Activated naive CD4-positive, alpha-beta T cell treated with anti-CD3 and anti-CD28 coated beads for 36 hours (primary cell): ENCODE measurements around the gene ROBO3. TPM values are rescaled to one million over a fixed set of nuclear protein-coding genes. Genes with fewer than 3 reads are reported as not detected.

Source experiments
- CTCF ChIA-PET: fragments of 350-600 bp; sonication (Branson Sonifier 250); formaldehyde crosslinking; loops from one replicate; lab custom pipeline; 2021; ENCODE audit warnings: antibody characterized with exemption; lab: Charles Lee
- DNase-seq: peaks from one replicate; pipeline ENCODE4 v3.0.0-alpha.2; 2020
- H3K27ac Mint-ChIP-seq: one replicate; pipeline ENCODE4 v1.8.0; 2021; ENCODE audit warnings: mild to moderate bottlenecking, mixed read lengths
- H3K27me3 Mint-ChIP-seq: one replicate; pipeline ENCODE4 v1.8.0; 2021; ENCODE audit warnings: low read depth, mixed read lengths
- H3K36me3 Mint-ChIP-seq: one replicate; pipeline ENCODE4 v1.8.0; 2021; ENCODE audit warnings: low read depth, mixed read lengths
- H3K4me1 Mint-ChIP-seq: one replicate; pipeline ENCODE4 v1.8.0; 2021; ENCODE audit warnings: low read depth, mixed read lengths
- H3K4me3 Mint-ChIP-seq: one replicate; pipeline ENCODE4 v1.8.0; 2021; ENCODE audit warnings: mild to moderate bottlenecking, moderate library complexity, mixed read lengths
- H3K9me3 Mint-ChIP-seq: one replicate; pipeline ENCODE4 v1.8.0; 2021; ENCODE audit warnings: mixed read lengths
- intact Hi-C: fragments of 100-400 bp; cut with micrococcal nuclease; formaldehyde crosslinking; loops from one replicate; pipeline ENCODE4 v1.15.1; 2023
- total RNA-seq, 2 experiments: library from RNA; stranded (reverse); gene quantifications; one replicate each; pipeline ENCODE4 v1.2.3, GENCODE V29; 2021

Gene ROBO3
- total RNA-seq, 2 experiments from 2014 or later = 24.2 to 24.5 TPM

DNA sequence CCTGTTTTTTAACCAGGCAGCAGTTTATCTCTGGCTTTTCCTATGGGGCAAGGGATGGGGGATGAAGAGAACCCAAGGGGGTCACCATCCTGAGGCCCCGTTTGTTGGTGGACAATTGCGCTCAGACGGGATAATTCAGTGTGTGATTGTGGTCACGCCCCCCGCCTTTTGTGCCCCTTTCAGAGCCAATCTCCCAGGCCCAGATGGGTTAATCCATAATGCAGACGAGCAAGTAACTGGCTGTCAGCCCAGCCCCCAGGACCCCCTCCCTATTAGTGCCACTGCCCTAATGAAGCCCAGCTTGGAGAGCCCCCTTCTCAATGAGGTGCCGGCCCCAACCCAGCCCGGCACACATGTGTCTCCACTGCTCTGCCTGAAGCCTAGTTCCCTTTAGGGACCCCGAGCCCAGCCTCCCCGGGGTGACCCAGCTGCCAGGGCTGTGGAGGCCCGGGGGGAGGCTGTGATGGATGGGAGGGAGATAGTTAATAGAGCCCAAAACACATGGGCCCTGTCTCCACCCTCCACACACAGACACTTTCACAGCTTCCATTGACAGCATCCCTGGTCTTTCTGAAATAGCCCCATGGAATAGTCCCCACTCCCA lies 19.1 kb upstream of the ROBO3 start:
- no peaks in the 10 kb centered on the region for H3K9me3 Mint-ChIP-seq
- CTCF ChIA-PET = interaction anchor here (2.3 kb wide), 1 partner anchor 20 kb away, joined by 6 read pairs; no protein-coding TSS in a partner anchor
- no peak for DNase-seq
- intact Hi-C loops = no loop called here
- no peaks in the 10 kb centered on the region for H3K36me3 Mint-ChIP-seq
- peaks cover 82% of the 10 kb centered on the region for H3K27me3 Mint-ChIP-seq
- H3K4me3 Mint-ChIP-seq = no peak overlapping the region
- peaks cover 10% of the 10 kb centered on the region for H3K4me1 Mint-ChIP-seq
- H3K27ac Mint-ChIP-seq = no peak overlapping the region

DNA sequence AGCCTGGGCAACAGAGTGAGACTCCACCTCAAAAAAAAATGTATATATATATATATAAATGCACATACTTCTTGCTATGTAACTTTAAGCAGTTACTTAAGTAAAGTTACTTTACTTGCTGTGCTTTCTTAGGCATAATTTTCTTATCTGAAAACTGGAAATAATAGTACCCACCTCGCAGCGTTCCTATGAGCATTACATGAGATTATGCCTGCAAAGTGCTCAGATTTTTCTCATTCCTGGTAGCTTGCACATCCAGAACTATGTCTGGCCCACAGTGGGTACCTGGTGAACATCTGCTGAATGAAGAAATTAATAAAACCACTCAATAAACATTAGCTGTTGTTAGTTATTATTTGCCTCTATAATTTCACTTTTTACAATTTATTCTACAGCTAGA lies 6.1 kb upstream of the ROBO3 start:
- CTCF ChIA-PET = no interaction called here
- Mint-ChIP-seq H3K4me3 (no peak overlapping the region), H3K9me3 (no peaks in the 10 kb centered on the region), H3K4me1 (peaks cover 6% of the 10 kb centered on the region), H3K27ac (no peak overlapping the region), H3K27me3 (peaks cover 37% of the 10 kb centered on the region), H3K36me3 (no peaks in the 10 kb centered on the region)
- intact Hi-C loops = no loop called here
- DNase-seq = no peak

DNA sequence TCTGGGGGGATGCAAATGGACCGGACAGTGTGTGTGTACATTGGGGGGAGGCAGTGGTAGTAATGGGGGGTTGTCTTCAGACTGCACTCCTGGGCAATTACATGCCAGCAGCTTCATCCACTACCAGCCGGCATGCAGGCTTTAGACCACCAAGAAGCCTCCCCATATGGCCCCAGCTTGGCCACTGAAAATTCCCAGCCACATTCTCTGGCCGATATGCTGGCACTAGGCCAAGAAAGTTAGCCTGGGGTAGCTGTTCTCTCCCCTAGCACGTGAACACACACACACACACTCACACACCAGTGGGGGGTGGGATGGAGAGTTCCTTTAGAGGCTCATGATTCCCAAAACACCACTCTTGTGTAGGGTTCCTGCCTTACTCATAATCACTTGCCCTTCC lies 3.6 kb upstream of the ROBO3 start:
- peaks cover 12% of the 10 kb centered on the region for H3K4me1 Mint-ChIP-seq
- no peaks in the 10 kb centered on the region for H3K9me3 Mint-ChIP-seq
- DNase-seq = no peak
- peaks cover 60% of the 10 kb centered on the region for H3K27me3 Mint-ChIP-seq
- intact Hi-C loops = loop anchor here (10.0 kb wide), 1 partner anchor 447 kb away; no protein-coding TSS in a partner anchor
- H3K4me3 Mint-ChIP-seq = no peak overlapping the region
- no peak overlapping the region for H3K27ac Mint-ChIP-seq
- CTCF ChIA-PET = interaction anchor here (1.5 kb wide), 1 partner anchor 24 kb away, joined by 5 read pairs; no protein-coding TSS in a partner anchor
- H3K36me3 Mint-ChIP-seq = no peaks in the 10 kb centered on the region

DNA sequence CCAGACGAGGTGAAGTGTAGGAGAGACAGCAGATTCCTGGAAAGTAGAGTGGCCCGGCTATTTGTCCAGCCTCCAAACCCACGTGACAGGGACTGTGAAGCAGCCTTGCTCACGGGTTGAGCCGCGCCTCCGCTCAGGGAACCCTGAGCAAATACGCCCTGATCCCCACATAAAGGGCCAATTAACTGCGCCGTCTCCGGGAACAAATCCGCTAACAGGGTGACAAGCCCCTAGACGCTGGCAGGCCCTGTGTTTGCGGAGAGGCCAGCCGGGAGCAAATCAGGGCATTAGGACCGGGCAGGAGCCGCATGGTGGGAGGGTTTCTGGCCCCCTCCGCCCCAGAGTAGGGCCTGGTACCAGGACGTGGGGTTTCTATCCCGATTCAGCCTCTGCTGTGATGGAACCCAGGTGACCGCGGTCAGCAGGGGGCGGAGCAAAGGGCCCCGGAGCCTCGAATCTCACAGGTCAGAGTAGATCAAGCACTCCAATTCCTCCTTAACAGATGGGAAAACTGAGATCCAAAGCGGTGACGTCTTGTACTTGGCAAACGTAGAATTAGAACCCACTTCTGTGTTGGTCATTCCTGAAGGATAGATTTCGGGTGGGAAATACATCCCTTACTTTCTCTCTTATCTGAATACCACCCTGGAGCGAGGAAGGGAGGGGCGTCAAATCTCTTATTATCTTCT lies 2.0 kb upstream of the ROBO3 start:
- Mint-ChIP-seq H3K4me1 (peaks cover 25% of the 10 kb centered on the region), H3K27me3 (peaks cover 75% of the 10 kb centered on the region), H3K9me3 (no peaks in the 10 kb centered on the region), H3K27ac (no peak overlapping the region), H3K36me3 (no peaks in the 10 kb centered on the region), H3K4me3 (no peak overlapping the region)
- no peak for DNase-seq
- CTCF ChIA-PET = interaction anchor here (1.5 kb wide), 1 partner anchor 26 kb away, joined by 5 read pairs; no protein-coding TSS in a partner anchor
- intact Hi-C loops = loop anchor here (10.0 kb wide), 1 partner anchor 448 kb away; no protein-coding TSS in a partner anchor

DNA sequence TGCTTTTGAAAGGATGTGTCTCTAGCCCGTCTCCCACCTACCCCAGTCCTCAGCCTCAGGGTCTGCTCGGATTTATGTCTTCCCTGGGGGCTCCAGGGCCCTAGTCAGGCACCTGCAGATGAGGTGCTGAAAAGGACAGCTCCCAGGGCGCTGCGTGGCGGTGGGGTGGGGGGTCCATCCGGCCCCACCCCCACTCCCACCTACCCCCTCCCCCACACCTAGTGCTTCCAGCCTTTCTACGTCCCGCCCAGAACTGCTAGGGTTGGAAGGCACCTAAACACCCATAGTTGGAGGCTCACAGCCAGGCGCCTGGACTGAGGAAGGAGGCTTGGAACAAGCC lies 1.4 kb upstream of the ROBO3 start:
- Mint-ChIP-seq H3K27me3 (peaks cover 80% of the 10 kb centered on the region), H3K36me3 (no peaks in the 10 kb centered on the region), H3K4me3 (no peak overlapping the region), H3K4me1 (peaks cover 30% of the 10 kb centered on the region), H3K9me3 (no peaks in the 10 kb centered on the region), H3K27ac (no peak overlapping the region)
- intact Hi-C loops = loop anchor here (10.0 kb wide), 1 partner anchor 449 kb away; no protein-coding TSS in a partner anchor
- CTCF ChIA-PET = no interaction called here
- no peak for DNase-seq

DNA sequence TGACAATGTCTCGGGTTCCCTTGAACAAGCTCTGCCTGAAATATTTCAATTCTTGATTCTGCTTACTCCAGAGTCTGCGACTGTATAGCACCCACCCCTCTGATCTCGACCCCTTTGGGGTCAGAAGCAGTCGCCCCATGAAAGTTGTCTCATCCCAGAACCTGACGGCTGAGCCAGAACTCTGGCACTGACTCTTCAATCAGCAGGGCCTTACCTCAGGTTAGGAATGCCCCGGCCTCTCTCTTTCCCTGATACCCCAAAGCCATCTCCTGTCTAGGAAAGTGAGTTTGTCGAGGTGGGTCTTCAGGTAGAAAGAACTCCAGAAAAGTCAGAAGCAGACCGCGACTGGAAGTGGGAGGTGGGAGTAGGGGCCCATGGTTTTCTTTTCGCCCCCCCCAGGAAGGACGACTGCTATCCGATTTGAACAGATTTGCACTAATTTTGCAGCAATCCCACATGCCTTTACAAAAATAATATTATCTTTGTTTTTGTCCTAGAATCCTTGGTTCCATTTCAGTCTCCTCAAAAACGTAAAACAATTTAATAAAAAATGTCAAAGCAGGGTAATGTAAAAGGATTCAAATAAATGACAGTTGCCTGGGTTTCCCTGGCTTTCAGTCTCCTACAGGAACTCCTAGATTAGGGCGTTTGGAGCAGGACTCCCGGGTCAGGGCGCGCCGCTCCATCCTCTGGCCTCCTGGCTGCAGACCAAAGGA lies 898 bp upstream of the ROBO3 start:
- Mint-ChIP-seq H3K36me3 (no peaks in the 10 kb centered on the region), H3K9me3 (no peaks in the 10 kb centered on the region), H3K27ac (no peak overlapping the region), H3K4me3 (no peak overlapping the region), H3K4me1 (peaks cover 35% of the 10 kb centered on the region), H3K27me3 (peaks cover 86% of the 10 kb centered on the region)
- DNase-seq = no peak
- CTCF ChIA-PET = interaction anchor here (3.0 kb wide), 1 partner anchor 14 kb away, joined by 11 read pairs; no protein-coding TSS in a partner anchor
- intact Hi-C loops = loop anchor here (10.0 kb wide), 1 partner anchor 450 kb away; no protein-coding TSS in a partner anchor

DNA sequence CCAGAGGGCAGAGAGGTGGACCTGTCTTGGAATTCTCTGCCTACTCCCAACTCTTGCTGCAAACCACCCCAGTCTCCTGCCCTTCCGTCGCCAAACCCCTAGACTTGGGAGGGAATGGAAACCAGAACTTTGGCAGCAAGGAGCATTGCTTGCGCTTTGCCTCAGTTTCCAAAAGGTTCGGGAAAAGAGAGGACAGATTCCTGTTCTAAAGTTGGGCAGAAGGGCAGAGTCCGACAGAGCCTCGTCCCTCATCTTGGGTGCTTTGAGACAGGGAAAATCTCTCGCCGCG lies 396 bp upstream of the ROBO3 start:
- Mint-ChIP-seq H3K27ac (no peak overlapping the region), H3K4me1 (peaks cover 37% of the 10 kb centered on the region), H3K4me3 (no peak overlapping the region), H3K9me3 (no peaks in the 10 kb centered on the region), H3K27me3 (peaks cover 87% of the 10 kb centered on the region), H3K36me3 (no peaks in the 10 kb centered on the region)
- CTCF ChIA-PET = interaction anchor here (2.2 to 3.0 kb wide), 3 partner anchors 13 to 195 kb away, joined by 11 to 47 read pairs (median 22); no protein-coding TSS in a partner anchor
- intact Hi-C loops = loop anchor here (10.0 kb wide), 1 partner anchor 450 kb away; no protein-coding TSS in a partner anchor
- DNase-seq = no peak

DNA sequence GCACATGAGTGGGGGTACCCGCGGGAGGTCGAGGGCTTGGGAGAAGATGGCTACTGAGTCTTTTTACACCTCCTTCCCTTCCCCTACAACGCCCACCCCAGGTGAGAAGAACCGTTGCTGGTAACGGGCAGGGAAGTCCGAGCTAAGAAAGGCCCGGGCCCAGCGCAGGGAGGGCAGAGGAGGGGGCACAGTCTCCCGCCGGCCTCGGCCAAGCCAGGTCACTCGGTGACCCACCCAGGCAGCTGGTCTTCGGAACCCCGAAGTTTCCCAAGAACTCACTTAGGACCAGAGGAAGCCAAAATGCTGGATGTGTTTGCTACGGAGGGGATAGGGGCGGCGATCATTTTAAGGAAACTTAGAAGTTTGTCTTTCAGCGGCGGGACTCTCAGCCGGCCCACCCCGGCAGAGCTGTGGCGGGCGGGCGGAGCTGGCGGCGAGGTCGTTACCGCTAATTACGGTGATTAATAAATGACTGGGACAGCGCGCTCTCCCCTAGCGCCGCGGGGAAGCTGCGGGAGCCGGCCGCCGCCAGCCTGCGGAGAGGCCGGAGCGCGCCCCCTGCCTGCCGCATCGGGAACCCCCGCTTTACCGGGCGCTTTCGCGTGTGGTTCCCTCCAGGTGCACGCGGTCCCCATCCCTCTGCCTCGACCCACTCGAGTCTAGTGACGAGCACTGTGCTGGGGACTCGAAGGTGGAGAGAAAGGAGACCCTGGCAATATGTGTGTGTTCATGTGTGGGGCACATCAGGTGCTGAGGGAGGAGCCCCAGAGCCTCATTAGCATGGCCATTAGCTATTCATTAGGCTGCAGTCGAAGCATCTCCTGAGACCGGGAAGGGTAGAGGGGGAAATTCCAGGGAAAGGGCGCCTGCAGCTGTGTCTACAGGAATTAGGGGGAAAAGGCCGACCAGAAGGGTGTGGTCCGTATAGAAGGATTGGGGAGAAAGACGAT lies 945 bp downstream of the ROBO3 start:
- peak overlapping the region; percentile 42 for H3K4me3 Mint-ChIP-seq
- peaks cover 91% of the 10 kb centered on the region for H3K27me3 Mint-ChIP-seq
- H3K27ac Mint-ChIP-seq = no peak overlapping the region
- H3K4me1 Mint-ChIP-seq = peaks cover 37% of the 10 kb centered on the region
- intact Hi-C loops = loop anchor here (1.0 to 10.0 kb wide), 7 partner anchors 10 to 451 kb away; no protein-coding TSS in a partner anchor
- CTCF ChIA-PET = interaction anchor here (0.8 to 3.0 kb wide), 29 partner anchors 8 to 454 kb away, joined by 3 to 47 read pairs (median 4); no protein-coding TSS in a partner anchor
- DNase-seq = peak; percentile 62
- no peaks in the 10 kb centered on the region for H3K9me3 Mint-ChIP-seq
- H3K36me3 Mint-ChIP-seq = no peaks in the 10 kb centered on the region

DNA sequence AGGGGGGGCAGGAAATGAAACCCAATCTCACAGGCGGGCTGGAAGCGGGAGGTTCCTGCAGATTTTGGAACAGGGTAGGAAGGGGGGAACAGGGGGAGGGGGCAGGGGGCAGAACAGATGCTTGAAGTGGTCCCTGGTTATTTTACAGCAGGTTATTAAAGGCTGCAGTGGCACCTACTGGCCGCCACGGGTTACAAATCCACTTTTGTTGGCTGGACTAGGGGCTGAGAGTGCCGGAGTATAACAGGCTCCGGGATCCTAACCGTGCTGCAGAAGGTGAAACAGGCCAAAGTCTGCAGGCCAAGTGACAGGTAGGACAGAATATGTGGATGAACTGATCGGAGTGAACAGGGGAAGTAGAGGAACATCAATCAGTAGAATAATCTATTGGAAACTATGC lies 2.5 kb downstream of the ROBO3 start:
- Mint-ChIP-seq H3K36me3 (no peaks in the 10 kb centered on the region), H3K27me3 (peaks cover 84% of the 10 kb centered on the region), H3K9me3 (no peaks in the 10 kb centered on the region), H3K4me3 (no peak overlapping the region), H3K27ac (no peak overlapping the region), H3K4me1 (peaks cover 37% of the 10 kb centered on the region)
- CTCF ChIA-PET = interaction anchor here (1.2 to 3.0 kb wide), 8 partner anchors 10 to 121 kb away, joined by 3 to 47 read pairs (median 5); no protein-coding TSS in a partner anchor
- peak; percentile 45 for DNase-seq
- intact Hi-C loops = loop anchor here (1.0 to 10.0 kb wide), 5 partner anchors 25 to 453 kb away; no protein-coding TSS in a partner anchor

DNA sequence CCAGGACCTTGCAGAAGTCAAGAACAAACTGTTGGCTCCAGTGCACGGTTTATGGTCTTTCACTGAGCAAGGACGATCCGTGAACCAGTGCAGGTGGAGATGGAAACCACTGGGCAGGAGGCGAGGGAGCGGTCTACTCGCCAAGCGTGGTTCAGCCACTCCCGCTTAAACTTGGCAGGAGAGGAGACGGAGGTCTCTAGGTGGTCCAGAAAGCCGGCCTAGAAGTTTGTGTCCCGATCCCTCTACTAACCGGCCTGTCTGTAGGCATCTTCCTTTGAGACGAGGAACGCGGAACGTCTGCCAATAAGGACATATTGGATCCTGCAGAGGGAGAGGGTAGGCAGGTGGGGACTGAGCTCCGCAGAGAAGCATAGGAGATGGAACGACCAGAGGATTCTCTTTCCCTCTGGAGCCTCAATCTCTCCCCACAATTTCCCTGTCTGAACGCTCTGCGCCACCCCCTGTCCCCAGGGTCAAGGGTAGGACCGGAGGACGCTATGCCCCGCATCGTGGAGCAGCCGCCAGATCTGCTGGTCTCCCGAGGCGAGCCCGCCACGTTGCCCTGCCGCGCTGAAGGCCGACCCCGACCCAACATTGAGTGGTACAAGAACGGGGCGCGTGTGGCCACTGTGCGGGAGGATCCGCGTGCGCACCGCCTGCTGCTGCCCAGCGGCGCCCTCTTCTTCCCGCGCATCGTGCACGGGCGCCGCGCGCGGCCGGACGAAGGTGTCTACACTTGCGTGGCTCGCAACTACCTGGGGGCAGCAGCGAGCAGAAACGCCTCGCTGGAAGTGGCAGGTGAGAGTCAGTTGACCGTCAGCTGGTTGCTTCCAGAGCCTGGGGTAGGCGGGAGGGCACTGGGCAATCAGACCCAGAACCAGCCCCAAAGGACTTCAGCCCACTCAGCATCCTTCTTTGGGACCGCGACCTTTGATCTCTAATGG lies 3.4 kb downstream of the ROBO3 start:
- Mint-ChIP-seq H3K27me3 (peaks cover 80% of the 10 kb centered on the region), H3K36me3 (no peaks in the 10 kb centered on the region), H3K9me3 (no peaks in the 10 kb centered on the region), H3K4me1 (peaks cover 34% of the 10 kb centered on the region), H3K4me3 (peak overlapping the region; percentile 28), H3K27ac (no peak overlapping the region)
- CTCF ChIA-PET = interaction anchor here (0.9 to 1.5 kb wide), 2 partner anchors 30 to 122 kb away, joined by 4 read pairs; no protein-coding TSS in a partner anchor
- intact Hi-C loops = loop anchor here (10.0 kb wide), 1 partner anchor 454 kb away; no protein-coding TSS in a partner anchor
- DNase-seq = no peak
